K562 (cell line): ENCODE measurements around the gene CATSPER4. TPM values are rescaled to one million over a fixed set of nuclear protein-coding genes. Genes with fewer than 3 reads are reported as not detected.
A peak's percentile ranks its signal among the peaks of the same experiment; 100 is the strongest.

ENCODE experiments used
- ATAC-seq: fragments of 200-7000 bp; cut with Tn5 transposase; 3 replicates; pipeline ENCODE4 v1.9.1; 2020; ENCODE audit warnings: moderate library complexity
- BruUV-seq: library from RNA; stranded (reverse); fragments of 400-500 nt; replicated peaks from 2 replicates; lab custom pipeline; 2021; lab: Mats Ljungman, UMichigan
- CTCF ChIA-PET: fragments of 300-600 bp; formaldehyde crosslinking; extraction: SDS; loops from one replicate; lab custom pipeline; 2021; ENCODE audit warnings: low intra/inter-chr PET ratio; lab: Yijun Ruan, JAX
- POLR2A ChIA-PET: fragments of 300-600, 350-650 bp; sonication (Branson Sonifier 250); formaldehyde crosslinking; extraction: SDS; loops from one replicate; lab custom pipeline; 2021; ENCODE audit warnings: antibody characterized with exemption, inconsistent platforms; lab: Yijun Ruan, JAX
- DNase-seq, 4 experiments: peaks; one replicate each; pipeline versions ENCODE4 v3.0.0 to v3.0.0-alpha.2; 2011 to 2018; ENCODE audit warnings: low spot score in 3 of 4, mixed read lengths in 3 of 4; ENCODE audit errors: extremely low read depth in 1 of 4
- FAIRE-seq: peaks from 2 replicates; lab custom pipeline; 2011; peaks lifted over from hg19 to GRCh38; lab: Jason Lieb, UNC
- H2AFZ ChIP-seq: 2 replicates; pipeline ENCODE4 v1.6.0; 2011; ENCODE audit warnings: low read depth, low read length, control low read depth, inconsistent platforms
- H3K27ac ChIP-seq: fragments of 200-600 bp; 3 replicates; pipeline ENCODE4 v1.8.0; 2011; ENCODE audit warnings: low read depth, mild to moderate bottlenecking, control low read depth, inconsistent platforms, low read length, moderate library complexity, mixed read lengths; ENCODE audit errors: extremely low read depth
- H3K27me3 ChIP-seq, 2 experiments: fragments of 300-600 bp in 1 of 2; 2 replicates in 1 of 2; 3 replicates in 1 of 2; pipeline versions ENCODE4 v1.6.0 to v1.8.0; 2011; ENCODE audit warnings: inconsistent platforms in 2 of 2, low read length in 2 of 2, mild to moderate bottlenecking in 1 of 2, mixed read lengths in 1 of 2, moderate library complexity in 1 of 2; ENCODE audit not compliant: control insufficient read depth in 2 of 2, insufficient read depth in 2 of 2
- H3K36me3 ChIP-seq: fragments of 300-600 bp; 3 replicates; pipeline ENCODE4 v1.8.0; 2011; ENCODE audit warnings: mild to moderate bottlenecking, low read length, inconsistent platforms; ENCODE audit not compliant: control insufficient read depth, insufficient read depth
- H3K4me1 ChIP-seq, 2 experiments: fragments of 200-600 bp in 1 of 2; replicated peaks in 1 of 2; 2 replicates in 1 of 2; 3 replicates in 1 of 2; pipeline versions ENCODE4 v1.5.1 to v1.8.0; 2011; ENCODE audit warnings: inconsistent platforms in 2 of 2, low read length in 2 of 2, mild to moderate bottlenecking in 1 of 2, mixed read lengths in 1 of 2, moderate library complexity in 1 of 2; ENCODE audit not compliant: control insufficient read depth in 2 of 2, insufficient read depth in 2 of 2
- H3K4me2 ChIP-seq: 2 replicates; pipeline ENCODE4 v1.6.1; 2011; ENCODE audit warnings: low read length, control low read depth, inconsistent platforms, mixed read lengths; ENCODE audit not compliant: insufficient read depth
- H3K4me3 ChIP-seq: fragments of 200-600 bp; sonication (generic), shearing (Covaris generic); 2 replicates; pipeline ENCODE4 v1.5.1; 2016; ENCODE audit warnings: control low read depth, inconsistent platforms
- H3K79me2 ChIP-seq: fragments of 200-600 bp; 3 replicates; pipeline ENCODE4 v1.8.0; 2011; ENCODE audit warnings: low read length, inconsistent platforms; ENCODE audit not compliant: control insufficient read depth, insufficient read depth
- H3K9ac ChIP-seq, 2 experiments: 2 replicates each; pipeline versions ENCODE4 v1.6.0 to v1.6.1; 2011; ENCODE audit warnings: low read depth in 2 of 2, low read length in 2 of 2, control low read depth in 1 of 2, inconsistent platforms in 1 of 2, mild to moderate bottlenecking in 1 of 2, mixed read lengths in 1 of 2; ENCODE audit not compliant: insufficient read depth in 1 of 2
- H3K9me1 ChIP-seq: one replicate; pipeline ENCODE4 v1.6.0; 2011; ENCODE audit warnings: inconsistent platforms, mild to moderate bottlenecking, low read length, moderate library complexity; ENCODE audit not compliant: control insufficient read depth, insufficient read depth
- H3K9me3 ChIP-seq: replicated peaks from 2 replicates; pipeline ENCODE4 v1.5.1; 2011; ENCODE audit warnings: low read depth, low read length, inconsistent platforms; ENCODE audit not compliant: control insufficient read depth, insufficient read depth
- H4K20me1 ChIP-seq: replicated peaks from 2 replicates; pipeline ENCODE4 v1.6.1; 2011; ENCODE audit warnings: low read length, inconsistent platforms, mixed read lengths; ENCODE audit not compliant: control insufficient read depth, insufficient read depth
- CBFB ChIP-seq: sonication (generic); formaldehyde crosslinking; IDR thresholded peaks from 2 replicates; pipeline ENCODE4 v1.4.0; 2020; ENCODE audit warnings: mild to moderate bottlenecking, missing genetic modification reagents
- CHD2 ChIP-seq: IDR thresholded peaks from 2 replicates; pipeline ENCODE4 v1.6.1; 2011; ENCODE audit warnings: low read depth, low read length
- CREB3L1 ChIP-seq: fragments of 450-650 bp; IDR thresholded peaks from 2 replicates; pipeline ENCODE4 v1.6.1; 2014; ENCODE audit warnings: low read depth, mild to moderate bottlenecking, moderate library complexity, borderline replicate concordance
- FOSL1 ChIP-seq: fragments of 200-800 bp; sonication (Bioruptor generic); conservative IDR thresholded peaks from 2 replicates; pipeline ENCODE4 v1.6.1; 2016; ENCODE audit warnings: missing genetic modification characterization, missing compliant biosample characterization
- HMG20A ChIP-seq: fragments of 450-650 bp; formaldehyde crosslinking; conservative IDR thresholded peaks from 2 replicates; pipeline ENCODE4 v1.4.0; 2020; ENCODE audit warnings: mild to moderate bottlenecking, mixed read lengths
- KDM5B ChIP-seq: fragments of 200-600 bp; sonication (generic); IDR thresholded peaks from 2 replicates; pipeline ENCODE4 v1.6.1; 2012; ENCODE audit warnings: low read depth, mild to moderate bottlenecking, moderate library complexity, low read length, control low read depth, inconsistent platforms; ENCODE audit not compliant: insufficient replicate concordance
- MNT ChIP-seq, 2 experiments: fragments of 450-650 bp; conservative IDR thresholded peaks; 2 replicates each; pipeline ENCODE4 v1.6.1; 2017; ENCODE audit warnings: mild to moderate bottlenecking in 2 of 2, moderate library complexity in 2 of 2
- NCOR1 ChIP-seq: fragments of 450-650 bp; IDR thresholded peaks from 2 replicates; pipeline ENCODE4 v1.6.1; 2016; ENCODE audit warnings: mild to moderate bottlenecking, moderate library complexity
- NELFE ChIP-seq: IDR thresholded peaks from 2 replicates; pipeline ENCODE4 v1.6.1; 2011; ENCODE audit warnings: mild to moderate bottlenecking; ENCODE audit not compliant: insufficient read depth, insufficient read length
- NR1H2 ChIP-seq: sonication (generic); formaldehyde crosslinking; IDR thresholded peaks from 2 replicates; pipeline ENCODE4 v1.4.0; 2020; ENCODE audit warnings: mild to moderate bottlenecking, missing genetic modification reagents
- PCBP2 ChIP-seq: fragments of 200-400 bp; formaldehyde crosslinking; IDR thresholded peaks from 2 replicates; pipeline ENCODE4 v1.6.1; 2018; ENCODE audit warnings: low read length, low read depth, mild to moderate bottlenecking, moderate library complexity; ENCODE audit not compliant: poor library complexity, severe bottlenecking
- PHF8 ChIP-seq: fragments of 200-600 bp; sonication (generic); IDR thresholded peaks from 2 replicates; pipeline ENCODE4 v1.6.1; 2012; ENCODE audit warnings: mixed run types, mild to moderate bottlenecking, inconsistent platforms, low read length, moderate library complexity, borderline replicate concordance
- PURB ChIP-seq: sonication (generic); formaldehyde crosslinking; IDR thresholded peaks from 2 replicates; pipeline ENCODE4 v1.9.0; 2021; ENCODE audit warnings: low read depth, mild to moderate bottlenecking, missing genetic modification reagents
- VEZF1 ChIP-seq: fragments of 200-800 bp; sonication (Bioruptor generic); IDR thresholded peaks from 2 replicates; pipeline ENCODE4 v1.6.1; 2017; ENCODE audit warnings: missing genetic modification characterization, missing compliant biosample characterization
- XRCC5 ChIP-seq: fragments of 200-400 bp; formaldehyde crosslinking; IDR thresholded peaks from 2 replicates; pipeline ENCODE4 v1.6.1; 2017; ENCODE audit warnings: low read depth, mild to moderate bottlenecking, low read length
- ZFP1 ChIP-seq: fragments of 450-650 bp; formaldehyde crosslinking; IDR thresholded peaks from 2 replicates; pipeline ENCODE4 v1.4.0; 2020; ENCODE audit warnings: mild to moderate bottlenecking, mixed read lengths
- ZNF644 ChIP-seq: fragments of 200-800 bp; sonication (Bioruptor generic); IDR thresholded peaks from 2 replicates; pipeline ENCODE4 v1.6.1; 2016; ENCODE audit warnings: low read depth, missing genetic modification characterization, missing compliant biosample characterization
- WGBS: fragments of 100-300 bp; shearing (Covaris generic); methylation state at CpG from one replicate; pipeline ENCODE4 v1.1.6; 2016; ENCODE audit warnings: low coverage, mixed read lengths; ENCODE audit not compliant: insufficient coverage; ENCODE audit errors: missing lambda C conversion rate; 5-methylcytosine and 5-hydroxymethylcytosine counted together
- in situ Hi-C: fragments of 300-500 bp; cut with MboI; formaldehyde crosslinking; loops from 4 replicates; pipeline ENCODE4 v1.15.0; 2018; ENCODE audit warnings: inconsistent platforms, mixed read lengths
- intact Hi-C: fragments of 100-400 bp; cut with micrococcal nuclease; formaldehyde crosslinking; loops from 2 replicates; pipeline ENCODE4 v1.14.2; 2022
- polyA plus RNA-seq, 8 experiments: library from polyadenylated mRNA; depleted of rRNA in 4 of 8; stranded (reverse) in 5 of 8; unstranded in 3 of 8; fragments of >200 nt; fragmentation: Nextera tagmentation in 2 of 8; fragmentation: Illumina TruSeq in 1 of 8; extraction: Ambion mirVana in 2 of 8; extraction: Trizol in 1 of 8; gene quantifications; 2 replicates each; pipeline versions ENCODE4 v1.2.1 to v1.2.3, GENCODE V29; 2011 to 2014; ENCODE audit warnings: inconsistent platforms in 1 of 8, missing spikeins in 1 of 8
- total RNA-seq, 7 experiments: library from RNA; depleted of rRNA in 6 of 7; stranded (reverse); fragments of >200 nt in 6 of 7; fragmentation: Illumina TruSeq in 2 of 7; extraction: Trizol in 2 of 7; gene quantifications; 2 replicates each; pipeline versions ENCODE4 v1.2.1 to v1.2.3, GENCODE V29; 2011 to 2021; ENCODE audit warnings: low replicate concordance in 1 of 7

The CATSPER4 gene
- total and polyA plus RNA-seq, 9 of the 15 experiments (the other 6 are each of a cell fraction or from before 2014, with no cell fraction given): 0.04 to 0.13 TPM; not detected in 7

- Histone ChIP-seq H3K27me3 (no peaks in the 10 kb centered on the region), H3K9ac (peak overlapping the region; percentile 7 to 90; a peak in 3 of 4 replicates), H3K27ac (no peak overlapping the region), H4K20me1 (no peaks in the 10 kb centered on the region), H3K4me1 (peaks cover 31 to 50% of the 10 kb centered on the region in 2 experiments), H2AFZ (peak overlapping the region; percentile 71), H3K36me3 (no peaks in the 10 kb centered on the region), H3K4me2 (peak overlapping the region; percentile 54), H3K79me2 (no peaks in the 10 kb centered on the region; the same call in 2 of the 3 replicates), H3K9me3 (no peaks in the 10 kb centered on the region), H3K9me1 (no peaks in the 10 kb centered on the region), H3K4me3 (peak overlapping the region; percentile 40)
- ATAC-seq: peak; percentile 63
- WGBS: 15% methylated on average over 62 of the region's 72 CpGs
- no peak for FAIRE-seq
- in situ Hi-C loops (no loop called here), intact Hi-C loops (no loop called here)
- POLR2A ChIA-PET: interaction anchor here (0.6 to 1.1 kb wide), 3 partner anchors 16 to 118 kb away, joined by 3 to 7 read pairs (median 3); partner anchors contain the start of gene SLC30A2
- BruUV-seq: no TSS peak
- CTCF ChIA-PET: interaction anchor here (0.5 to 2.5 kb wide), 7 partner anchors 22 to 269 kb away, joined by 3 to 20 read pairs (median 6); partner anchors contain the start of gene CEP85
- peak; percentile 72 to 81 (median 78) for DNase-seq
- TF ChIP-seq PURB (CRISPR knock-in tag): no peak
- TF ChIP-seq HMG20A (CRISPR knock-in tag): no peak
- no peak for TF ChIP-seq MNT (conservative IDR thresholded peaks at IDR 0.05)
- no peak for TF ChIP-seq PCBP2
- TF ChIP-seq CREB3L1: 0 out of 2 replicates have a peak, but pooled peaks have one; percentile 35
- TF ChIP-seq NCOR1: no peak
- TF ChIP-seq NR1H2 (CRISPR knock-in tag): no peak
- no peak for TF ChIP-seq ZFP1 (CRISPR knock-in tag)
- no peak for TF ChIP-seq XRCC5
- no peak for TF ChIP-seq FOSL1
- no peak for TF ChIP-seq KDM5B
- TF ChIP-seq NELFE: no peak
- TF ChIP-seq ZNF644 (tag): no peak
- no peak for TF ChIP-seq CHD2
- TF ChIP-seq CBFB (CRISPR knock-in tag): no peak
- TF ChIP-seq PHF8: peak; percentile 27; the same call in 1 of the 2 replicates
- peak; percentile 76 for TF ChIP-seq VEZF1 (CRISPR knock-in tag)
These were observed 26.2 kb upstream of the CATSPER4 start for GRCh38 chr1:26164036-26164860.
